ENCODE data around the gene ELOVL7. TPM values are rescaled to one million over a fixed set of nuclear protein-coding genes. Genes with fewer than 3 reads are reported as not detected.
"Not testable (repeated sequence)": the region's sequence is repeated elsewhere in the genome, so short reads cannot be mapped to it uniquely, and the experiment has no call there.

ELOVL7 gene
- total and polyA plus RNA-seq, 2 donors (not counting 1 experiment from before 2014, with no cell fraction given) = 0.21 to 0.54 TPM

GRCh38 chr5:60718166-60718892, 125.7 kb downstream of the ELOVL7 start:
- no peak for TF ChIP-seq EZH2 (IDR thresholded peaks at IDR 0.05; ENCODE audit: borderline replicate concordance, insufficient read depth, low read depth, low read length, poor library complexity, severe bottlenecking)
- Histone ChIP-seq H2AFZ (ENCODE audit: insufficient read depth, low read depth, low read length, poor library complexity, severe bottlenecking) (no peak overlapping the region), H3K4me2 (replicated peaks; ENCODE audit: low read depth, low read length, poor library complexity, severe bottlenecking) (no peak overlapping the region), H3K9ac (ENCODE audit: low read length) (no peak overlapping the region), H3K36me3 (replicated peaks in 1 of 2; ENCODE audit: control extremely low read depth in 1 of 2, control insufficient read depth in 1 of 2, extremely low read depth in 1 of 2, insufficient read depth in 2 of 2, low read length in 1 of 2) (no peaks in the 10 kb centered on the region), H3K79me2 (ENCODE audit: control insufficient read depth, insufficient read depth, low read length) (no peaks in the 10 kb centered on the region), H4K20me1 (ENCODE audit: control insufficient read depth, insufficient read depth, low read length, poor library complexity, severe bottlenecking) (no peaks in the 10 kb centered on the region), H3K4me3 (ENCODE audit: control extremely low read depth in 1 of 5, extremely low read depth in 1 of 5, insufficient read depth in 1 of 5, low read depth in 2 of 5, low read length in 4 of 5) (no peak overlapping the region), H3K4me1 (ENCODE audit: control insufficient read depth in 2 of 2, insufficient read depth in 2 of 2, low read length in 2 of 2) (no peaks in the 10 kb centered on the region), H3K27me3 (replicated peaks in 1 of 4; ENCODE audit: control extremely low read depth in 1 of 4, control insufficient read depth in 3 of 4, insufficient read depth in 4 of 4, low read length in 3 of 4) (peaks cover 0 to 10% (median 0%) of the 10 kb centered on the region in 4 experiments), H3K9me3 (ENCODE audit: control extremely low read depth in 1 of 3, control insufficient read depth in 2 of 3, insufficient read depth in 1 of 3, low read length in 2 of 3) (peaks cover 0 to 13% (median 0%) of the 10 kb centered on the region in 3 donors), H3K27ac (ENCODE audit: low read length in 2 of 2) (no peak overlapping the region)
- peaks cover 46% of the 10 kb centered on the region for H3K27me3 Mint-ChIP-seq
- WGBS (ENCODE audit: insufficient coverage) = no CpG with 5 or more reads among the region's 3 CpGs
- H3K4me3 Mint-ChIP-seq = no peak overlapping the region
- H3K4me1 Mint-ChIP-seq = no peaks in the 10 kb centered on the region
- CTCF ChIA-PET = no interaction called here
- DNase-seq = no peak
- ATAC-seq (ENCODE audit: low read depth) = no peak
- H3K27ac Mint-ChIP-seq = no peak overlapping the region
- H3K9me3 Mint-ChIP-seq (ENCODE audit: insufficient read depth) = no peaks in the 10 kb centered on the region
- POLR2A ChIA-PET = no interaction called here
- intact Hi-C loops (cut with micrococcal nuclease) = no loop called here

GRCh38 chr5:60715201-60715928, 128.7 kb downstream of the ELOVL7 start:
- WGBS (ENCODE audit: insufficient coverage) = 93% methylated on average over 3 of the region's 3 CpGs
- POLR2A ChIA-PET; ATAC-seq (ENCODE audit: low read depth); H3K4me3 ChIP-seq (ENCODE audit: control extremely low read depth in 1 of 5, extremely low read depth in 1 of 5, insufficient read depth in 1 of 5, low read depth in 2 of 5, low read length in 4 of 5); H3K4me3 Mint-ChIP-seq; intact Hi-C loops (cut with micrococcal nuclease); H3K4me2 ChIP-seq (replicated peaks; ENCODE audit: low read depth, low read length, poor library complexity, severe bottlenecking); H3K4me1 ChIP-seq (ENCODE audit: control insufficient read depth in 2 of 2, insufficient read depth in 2 of 2, low read length in 2 of 2); H3K27ac ChIP-seq (ENCODE audit: low read length in 2 of 2); H3K4me1 Mint-ChIP-seq; H2AFZ ChIP-seq (ENCODE audit: insufficient read depth, low read depth, low read length, poor library complexity, severe bottlenecking); CTCF ChIA-PET; DNase-seq; H3K36me3 ChIP-seq (replicated peaks in 1 of 2; ENCODE audit: control extremely low read depth in 1 of 2, control insufficient read depth in 1 of 2, extremely low read depth in 1 of 2, insufficient read depth in 2 of 2, low read length in 1 of 2); H3K27ac Mint-ChIP-seq; H3K79me2 ChIP-seq (ENCODE audit: control insufficient read depth, insufficient read depth, low read length); H4K20me1 ChIP-seq (ENCODE audit: control insufficient read depth, insufficient read depth, low read length, poor library complexity, severe bottlenecking); H3K9ac ChIP-seq (ENCODE audit: low read length); H3K9me3 Mint-ChIP-seq (ENCODE audit: insufficient read depth); H3K27me3 ChIP-seq (replicated peaks in 1 of 4; ENCODE audit: control extremely low read depth in 1 of 4, control insufficient read depth in 3 of 4, insufficient read depth in 4 of 4, low read length in 3 of 4): not testable (repeated sequence)
- peaks cover 0 to 13% (median 0%) of the 10 kb centered on the region in 3 donors for H3K9me3 ChIP-seq (ENCODE audit: control extremely low read depth in 1 of 3, control insufficient read depth in 2 of 3, insufficient read depth in 1 of 3, low read length in 2 of 3)
- H3K27me3 Mint-ChIP-seq = peaks cover 48% of the 10 kb centered on the region
